ELR (cell line): Measurements from ENCODE around the gene PDZK1IP1.
"Not testable (repeated sequence)": the region's sequence is repeated elsewhere in the genome, so short reads cannot be mapped to it uniquely, and the experiment has no call there.

Source experiments
- DNase-seq: peaks from one replicate; pipeline ENCODE4 v3.0.0-alpha.2; 2015; ENCODE audit warnings: low read depth

PDZK1IP1 gene

DNA sequence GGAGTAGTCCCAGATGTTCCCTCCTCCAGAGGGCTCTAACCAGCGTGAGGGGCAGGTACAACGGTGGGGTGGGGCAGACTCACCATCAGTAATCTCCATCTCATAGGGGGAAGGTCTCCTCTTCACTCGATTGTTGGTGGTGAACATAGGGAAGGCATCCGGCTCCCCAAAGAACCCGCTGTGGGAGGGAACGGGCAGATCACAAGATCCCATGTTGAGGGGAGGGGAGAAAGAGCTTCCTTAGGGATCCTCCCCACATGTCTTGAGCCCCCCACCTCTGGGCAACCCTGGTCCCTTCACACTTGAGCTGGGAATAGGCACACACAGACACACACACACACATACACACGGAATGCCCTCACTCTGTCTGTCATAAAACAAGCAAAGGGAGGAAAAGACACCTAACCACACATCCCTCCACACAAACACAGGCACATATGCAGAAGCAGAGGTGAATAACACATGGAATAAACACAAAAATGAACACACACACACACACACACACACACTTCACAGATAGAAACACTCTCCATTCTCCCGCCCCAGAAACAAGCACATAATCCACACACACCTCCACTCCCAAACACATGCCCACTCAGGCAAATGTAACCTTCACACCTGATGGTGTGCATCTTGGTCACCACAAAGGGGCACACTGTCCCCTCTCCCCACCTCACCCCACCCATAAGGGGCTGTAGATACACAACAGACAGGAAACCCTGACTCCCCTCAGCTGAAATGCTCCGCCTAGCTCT is 34.3 kb upstream of the PDZK1IP1 start:
- no peak for DNase-seq

DNA sequence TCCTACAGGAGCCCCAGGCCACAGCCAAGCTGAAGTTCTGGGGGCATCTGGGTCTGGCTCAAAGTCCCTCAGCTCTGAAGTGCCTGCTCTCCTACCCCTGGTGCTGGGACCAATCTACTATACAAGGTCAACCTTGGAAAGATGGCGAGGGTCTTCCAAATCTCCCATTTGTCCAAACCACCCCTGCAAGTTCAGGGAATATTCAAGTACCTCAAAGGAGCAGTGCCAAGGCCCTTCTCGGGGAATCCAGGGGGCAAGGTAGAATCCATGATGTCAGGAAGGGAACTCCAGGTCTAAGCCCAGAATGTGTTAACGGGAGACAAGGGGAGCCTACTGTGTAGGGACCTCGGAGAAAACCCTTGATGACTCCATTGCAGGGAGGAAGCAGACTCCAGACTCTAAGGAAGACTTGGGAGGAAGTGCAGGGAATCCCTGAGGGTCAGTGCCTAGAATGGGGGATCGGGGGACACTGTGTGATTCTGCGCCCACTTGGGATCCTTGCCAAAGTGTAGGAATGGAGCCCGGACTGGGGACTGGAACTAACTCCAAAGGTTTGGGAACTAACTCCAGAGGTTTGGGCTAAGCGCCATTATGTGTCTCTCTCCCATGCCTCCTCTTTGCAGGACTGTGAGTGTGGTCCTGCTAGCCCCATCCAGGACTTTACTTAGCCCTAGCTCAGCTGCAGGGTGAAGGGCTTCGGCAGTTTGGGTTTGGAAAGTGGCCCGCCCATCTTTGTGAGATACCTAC is 33.5 kb upstream of the PDZK1IP1 start:
- no peak for DNase-seq

DNA sequence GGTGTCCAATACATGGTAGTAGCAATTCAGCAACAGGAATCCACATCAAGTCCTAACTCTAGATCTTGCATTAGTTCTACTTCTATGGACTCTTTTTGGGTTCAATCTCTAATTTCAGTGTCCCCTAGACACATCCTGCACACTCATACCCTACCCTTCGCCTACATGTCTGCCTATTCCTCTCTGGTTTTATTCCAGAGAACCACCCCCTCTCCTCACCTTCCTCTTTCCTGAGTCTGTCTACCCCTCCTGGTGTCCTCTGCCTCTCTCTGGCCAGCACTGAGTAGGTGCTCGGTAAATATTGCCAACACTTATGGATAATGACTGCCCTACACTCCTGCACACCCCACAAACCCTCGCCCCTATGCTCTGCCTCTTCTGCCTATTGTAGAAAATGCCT is 32.6 kb upstream of the PDZK1IP1 start:
- no peak for DNase-seq

DNA sequence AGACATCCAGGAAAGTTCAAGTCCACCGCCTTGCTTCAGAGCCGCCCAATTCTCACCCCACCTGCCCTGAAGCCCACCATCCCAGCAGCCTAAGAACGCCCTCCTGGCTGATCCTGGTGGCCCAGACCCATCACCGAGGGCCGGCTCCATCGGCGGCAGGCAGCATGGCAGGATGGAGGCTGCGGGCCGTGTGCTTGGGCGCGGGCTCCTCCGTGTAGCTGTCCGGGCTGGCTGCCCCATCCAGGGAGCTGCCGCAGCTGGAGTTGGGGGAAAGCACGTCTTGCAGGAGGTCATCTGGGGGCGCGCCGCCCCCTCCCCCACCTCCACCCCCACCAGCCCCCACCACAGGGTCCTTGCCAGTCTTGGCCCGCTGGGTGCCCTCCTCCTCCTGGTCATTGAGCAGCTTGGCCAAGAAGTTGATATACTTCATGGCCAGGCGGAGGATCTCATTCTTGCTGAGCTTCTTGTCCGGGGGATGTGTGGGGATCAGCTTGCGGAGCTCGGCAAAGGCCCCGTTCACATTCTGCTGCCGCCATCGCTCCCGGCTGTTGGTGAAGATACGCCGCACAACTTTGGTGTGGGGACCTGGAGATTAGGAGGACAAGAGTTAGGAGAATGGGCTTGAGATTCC is 29.9 kb upstream of the PDZK1IP1 start:
- DNase-seq = no peak

DNA sequence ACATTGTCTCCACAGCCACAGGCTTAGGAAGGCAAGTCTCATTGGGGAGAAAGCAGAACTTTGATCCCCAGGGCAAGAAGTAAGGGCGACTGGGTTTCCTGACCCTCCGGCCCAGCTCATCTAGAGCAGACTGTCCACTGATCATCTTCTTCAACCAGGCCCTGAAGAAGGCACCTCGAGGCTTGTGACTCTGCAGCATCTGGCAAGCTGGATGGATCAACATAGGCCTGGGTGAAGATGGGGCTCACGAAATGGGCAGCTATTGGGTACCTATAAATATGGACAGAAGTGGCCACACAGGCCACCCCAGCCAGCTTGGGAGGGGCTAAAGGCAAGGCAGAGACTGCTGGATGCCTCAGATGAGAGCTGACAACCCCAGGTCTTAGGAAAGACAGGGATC is 29.2 kb upstream of the PDZK1IP1 start:
- DNase-seq = no peak

DNA sequence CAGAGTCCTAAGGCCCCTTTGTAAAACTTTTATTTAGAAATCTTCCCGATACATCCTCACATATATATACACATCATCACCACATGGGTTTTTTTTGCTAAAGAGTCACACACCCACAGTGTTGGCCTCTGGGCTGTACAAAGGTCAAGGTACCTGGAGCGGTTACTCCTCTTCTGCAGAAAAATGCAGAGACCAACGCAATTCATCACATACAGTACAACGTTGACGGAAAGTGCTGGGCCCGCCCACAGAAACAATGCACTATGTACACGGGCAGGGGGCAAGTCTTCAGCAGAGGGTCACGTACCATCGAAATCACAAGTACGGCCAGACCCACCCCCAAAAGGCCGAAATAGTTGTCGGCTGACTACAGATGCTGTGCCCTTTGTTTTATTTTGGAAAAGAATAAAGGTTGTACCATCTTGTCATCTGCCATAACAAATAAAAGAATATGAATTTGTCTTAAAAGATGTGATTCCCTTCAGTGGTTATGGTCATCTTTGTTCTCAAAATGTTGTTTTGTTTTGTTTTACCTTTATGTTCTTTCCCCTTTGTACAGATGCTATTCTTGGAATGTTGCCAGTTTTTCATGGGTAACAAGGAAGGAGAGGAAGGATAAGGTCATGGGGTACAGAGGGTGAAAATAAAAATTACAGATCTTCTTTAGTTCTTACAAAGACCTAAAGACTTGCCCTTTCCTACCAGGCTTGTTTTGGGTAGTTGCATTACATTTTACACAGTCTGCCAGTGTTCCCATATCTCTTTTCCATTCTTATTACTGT is 26.6 kb upstream of the PDZK1IP1 start:
- DNase-seq = no peak

DNA sequence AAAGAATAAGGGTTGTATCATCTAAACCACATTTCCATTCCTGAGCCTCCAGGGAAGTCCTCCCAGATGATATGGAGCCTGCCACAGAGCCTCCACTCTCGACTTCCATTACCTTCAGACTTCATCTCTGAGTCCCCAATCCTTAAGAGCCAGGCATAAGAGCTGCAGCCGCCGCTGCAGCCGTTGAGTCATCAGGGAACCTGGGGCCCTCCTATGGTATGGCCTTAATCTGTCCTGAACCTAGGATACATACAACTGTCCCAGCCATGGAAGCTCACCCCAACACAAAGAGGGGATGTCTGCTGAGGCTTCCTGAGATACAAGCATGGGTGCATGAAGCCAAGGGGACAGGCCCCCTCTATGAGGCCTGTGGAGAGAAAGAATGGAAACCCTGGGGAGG is 25.9 kb upstream of the PDZK1IP1 start:
- no peak for DNase-seq

DNA sequence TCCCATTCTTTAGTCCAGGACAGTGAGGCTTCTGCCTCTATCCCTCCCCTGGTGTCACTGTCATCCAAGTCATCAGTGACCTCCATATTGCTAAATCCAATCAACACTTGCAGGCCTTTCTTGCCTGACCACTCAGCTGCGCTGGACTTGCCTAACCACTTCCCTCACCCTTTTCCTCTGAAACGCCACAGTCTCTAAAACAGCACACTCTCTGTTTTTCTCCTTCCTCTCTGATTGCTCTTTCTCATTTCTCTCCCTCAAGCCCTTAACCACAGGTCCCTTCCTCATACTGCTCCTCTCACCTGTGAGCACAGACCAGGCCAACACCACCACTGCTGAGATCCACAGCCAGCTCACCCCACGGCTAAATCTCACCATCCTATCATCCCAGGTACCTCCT is 24.7 kb upstream of the PDZK1IP1 start:
- no peak for DNase-seq

DNA sequence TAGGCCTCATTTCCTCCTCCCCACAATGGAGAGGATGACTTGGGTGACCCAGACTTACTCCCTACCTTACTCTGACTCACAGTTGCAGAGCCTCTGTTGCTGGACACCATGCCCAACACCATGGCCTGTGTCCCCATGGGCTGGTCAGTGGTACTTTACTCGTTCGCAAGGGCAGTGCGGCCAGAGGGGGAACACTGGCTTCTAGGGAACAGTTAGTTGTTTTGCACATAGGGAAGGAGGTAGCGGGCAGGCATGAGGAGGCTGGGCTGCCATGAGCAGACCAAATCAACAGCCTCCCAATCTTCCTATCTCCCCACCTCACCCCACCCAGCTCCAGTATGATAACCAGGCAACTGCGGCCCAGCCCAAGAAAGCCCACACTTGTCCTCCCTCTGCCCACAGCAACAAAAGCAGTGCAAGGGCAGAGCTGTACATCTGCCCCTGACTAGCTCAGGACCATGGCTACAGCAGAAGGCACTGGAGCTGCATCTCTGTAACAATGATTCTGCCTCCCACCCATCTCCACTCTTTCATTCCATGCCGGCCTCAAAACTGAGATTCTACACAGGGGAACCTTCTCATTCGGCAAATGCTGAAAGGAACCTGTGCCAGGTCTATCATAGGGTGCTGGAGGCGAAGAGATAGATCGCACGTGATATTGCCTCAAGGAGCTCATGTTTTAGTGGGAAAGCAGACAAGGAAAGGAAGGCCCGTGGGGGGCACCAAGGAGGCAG is 23.6 kb upstream of the PDZK1IP1 start:
- no peak for DNase-seq

DNA sequence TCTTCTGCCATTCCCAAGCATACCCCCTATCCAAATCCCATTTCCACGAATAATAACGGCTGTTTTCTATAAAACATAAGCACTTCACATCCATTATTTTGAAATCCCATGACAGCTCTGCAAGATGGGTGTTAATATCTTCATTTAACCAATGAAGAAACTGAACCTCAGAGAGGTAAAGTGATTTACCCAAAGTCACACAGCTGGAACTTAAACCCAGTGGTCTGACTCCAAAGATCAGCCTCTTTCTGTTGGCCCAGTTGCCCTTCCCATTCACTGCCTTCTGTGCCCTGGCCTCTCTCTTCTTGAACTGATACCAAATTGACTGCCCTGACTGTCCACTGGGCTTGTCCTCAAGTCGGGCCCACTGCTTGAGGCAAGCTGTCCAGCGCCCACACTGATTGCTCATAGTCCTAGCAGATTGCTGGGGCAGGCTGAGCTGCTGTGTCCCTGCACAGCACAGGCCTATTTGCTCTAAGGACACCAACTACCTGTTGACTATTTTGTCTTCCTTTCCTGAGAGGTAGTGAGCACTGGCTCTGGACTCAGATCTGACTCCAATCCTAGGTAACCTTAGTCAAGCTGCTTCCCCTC is 22.9 kb upstream of the PDZK1IP1 start:
- DNase-seq = no peak

DNA sequence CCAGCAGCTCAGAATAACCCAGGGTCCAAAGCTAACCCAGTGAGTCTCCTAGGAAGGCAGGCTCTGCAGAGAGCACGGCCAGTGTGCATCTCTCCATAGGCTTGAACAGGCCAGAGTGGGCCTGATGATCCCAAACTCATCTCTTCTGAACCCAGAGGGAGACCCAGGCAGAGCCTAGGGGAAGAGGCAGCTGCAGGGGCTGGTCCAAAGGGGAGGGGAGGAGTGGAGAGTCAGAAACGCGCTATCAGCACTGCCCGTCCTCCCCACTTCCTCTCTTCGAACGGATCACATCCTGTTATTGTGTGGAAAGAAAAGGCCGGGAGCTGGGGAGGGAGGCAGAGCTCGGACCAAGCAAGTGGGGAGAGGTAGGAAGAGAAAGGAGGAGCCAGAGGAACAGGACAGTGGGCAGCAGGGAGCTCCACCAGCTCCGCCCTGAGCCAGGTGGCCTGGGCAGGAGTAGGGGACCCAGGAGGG is 22.0 kb upstream of the PDZK1IP1 start:
- DNase-seq = no peak

DNA sequence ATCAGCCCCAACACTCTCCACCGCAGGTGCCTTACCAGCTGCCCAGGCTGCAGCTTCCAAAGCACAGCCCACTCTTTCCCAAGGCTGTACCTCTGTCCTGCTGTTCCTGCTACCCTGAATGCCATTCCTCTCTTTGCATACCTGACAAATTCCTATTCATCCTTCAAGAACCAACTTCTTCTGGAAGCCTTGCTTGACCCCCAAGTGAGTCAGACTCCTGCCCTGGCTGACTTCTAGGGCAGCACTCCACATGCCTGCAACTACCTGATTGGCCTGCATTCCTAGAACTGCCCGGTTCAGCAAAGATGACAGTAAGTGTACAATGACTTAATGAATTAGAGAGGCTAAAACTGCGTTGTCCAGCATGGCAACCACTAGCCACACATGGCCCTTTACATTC is 20.8 kb upstream of the PDZK1IP1 start:
- no peak for DNase-seq

DNA sequence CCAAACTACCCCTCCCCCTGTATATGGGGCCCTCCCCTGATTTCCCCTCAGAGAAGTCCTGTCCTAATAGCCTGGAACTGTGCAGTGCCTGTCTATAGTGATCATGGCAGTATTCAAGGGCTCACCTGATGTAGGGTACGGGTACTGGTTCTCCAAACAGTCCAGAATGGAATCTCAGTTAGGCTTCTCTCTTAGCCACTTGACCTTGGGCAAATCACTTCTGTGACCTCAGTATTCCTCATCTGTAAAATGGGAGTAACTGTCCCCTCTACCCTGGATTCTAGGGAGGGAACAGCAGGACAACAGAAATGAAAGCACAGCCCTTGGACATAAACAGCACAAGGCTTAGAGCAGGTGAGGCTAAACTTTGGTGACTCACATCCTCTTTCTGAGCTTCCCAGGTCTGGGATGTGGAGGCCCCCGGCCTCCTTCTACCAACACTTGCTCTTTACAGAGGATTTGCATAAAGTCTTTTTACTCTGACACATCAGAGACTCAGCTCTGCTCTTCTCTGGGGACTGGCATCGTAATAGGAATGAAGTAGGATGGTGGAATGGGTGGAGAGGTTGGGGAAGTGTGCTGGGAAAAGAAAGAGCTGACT is 20.0 kb upstream of the PDZK1IP1 start:
- DNase-seq = peak; percentile 22

DNA sequence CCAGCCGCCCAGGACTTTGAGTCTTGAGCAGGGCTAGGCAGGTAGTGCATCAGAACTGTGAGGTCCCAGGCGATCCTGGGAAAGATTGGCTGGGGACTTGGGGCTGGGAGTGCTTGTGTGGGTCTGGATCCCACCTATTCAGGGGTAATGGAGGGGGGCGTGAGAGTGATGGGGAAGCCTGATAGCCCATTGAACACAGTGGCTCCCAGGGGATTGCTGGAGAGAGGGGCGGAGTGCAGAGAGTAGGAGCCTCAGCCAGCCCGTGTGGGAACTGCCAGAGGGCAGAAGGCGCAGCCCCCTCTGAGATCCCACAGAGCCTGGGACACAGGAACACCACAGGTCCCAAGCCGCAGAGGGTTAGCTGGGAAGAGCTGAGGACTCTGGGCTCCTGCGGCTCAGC is 19.3 kb upstream of the PDZK1IP1 start:
- DNase-seq = no peak

DNA sequence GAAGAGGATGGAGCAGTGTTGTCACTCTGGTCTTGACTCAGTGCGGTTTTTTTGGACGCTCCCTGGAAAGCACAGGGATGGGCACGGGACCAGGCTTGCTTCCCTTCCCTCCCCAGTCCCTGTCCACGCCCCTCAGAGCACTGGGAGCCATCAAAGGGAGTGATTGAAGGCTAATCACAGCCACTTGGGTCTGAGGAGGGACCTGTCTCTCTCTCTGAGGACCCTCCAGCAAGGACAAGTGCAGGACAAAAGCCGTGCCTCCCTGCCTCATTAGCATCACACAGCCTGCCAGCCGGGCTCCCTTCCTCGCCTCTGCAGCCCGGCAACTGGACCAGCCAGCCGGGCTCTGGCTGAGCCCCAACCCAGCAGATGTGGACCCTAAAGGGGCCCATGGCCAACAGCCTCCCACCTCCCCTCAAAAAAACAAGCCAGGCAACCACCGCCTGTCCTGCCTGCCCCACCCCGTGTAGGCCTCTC is 18.6 kb upstream of the PDZK1IP1 start:
- peak; percentile 30 for DNase-seq

DNA sequence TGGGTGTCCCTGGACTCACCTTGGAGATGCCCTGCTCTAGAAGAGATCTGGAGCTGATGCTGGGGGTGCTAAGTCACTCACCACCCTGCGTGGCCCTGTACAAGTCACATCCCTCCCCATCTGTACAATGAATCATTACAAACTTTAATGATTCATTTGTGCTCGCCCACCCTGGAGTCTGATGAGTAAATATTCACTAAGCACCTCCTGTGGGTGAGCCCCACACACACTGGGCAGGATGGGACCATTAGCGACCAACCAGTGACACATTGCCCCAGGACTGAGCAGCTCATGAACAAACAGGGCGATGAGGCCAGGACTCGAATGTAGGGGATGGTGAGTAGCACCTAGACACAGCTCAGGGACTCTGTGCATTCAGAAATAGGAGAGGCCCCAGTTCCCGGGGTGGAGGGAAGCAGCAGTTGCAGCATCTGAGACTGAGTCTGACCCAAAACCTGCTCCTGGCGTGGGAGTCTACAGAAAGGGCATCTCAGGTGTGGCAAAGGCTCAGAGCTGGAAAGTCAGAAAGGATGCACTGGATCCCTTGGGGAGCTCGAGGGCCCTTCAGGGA is 18.1 kb upstream of the PDZK1IP1 start:
- peak; percentile 67 for DNase-seq

DNA sequence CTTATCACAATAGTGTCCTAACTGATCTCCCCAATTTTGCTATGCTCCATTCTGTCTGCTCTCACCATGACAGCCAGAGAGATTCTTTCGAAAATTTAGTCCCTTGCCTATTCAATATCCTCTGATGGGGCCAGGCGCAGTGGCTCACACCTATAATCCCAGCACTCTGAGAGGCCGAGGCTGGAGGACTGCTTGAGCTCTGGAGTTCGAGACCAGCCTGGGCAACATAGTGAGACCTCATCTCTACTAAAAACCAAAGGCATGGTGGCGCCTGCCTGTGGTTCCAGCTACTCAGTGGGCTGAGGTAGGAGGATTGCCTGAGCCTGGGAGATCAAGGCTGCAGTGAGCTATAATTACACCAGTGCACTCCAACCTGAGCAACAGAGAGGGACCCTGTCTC is 16.1 kb upstream of the PDZK1IP1 start:
- DNase-seq = no peak

DNA sequence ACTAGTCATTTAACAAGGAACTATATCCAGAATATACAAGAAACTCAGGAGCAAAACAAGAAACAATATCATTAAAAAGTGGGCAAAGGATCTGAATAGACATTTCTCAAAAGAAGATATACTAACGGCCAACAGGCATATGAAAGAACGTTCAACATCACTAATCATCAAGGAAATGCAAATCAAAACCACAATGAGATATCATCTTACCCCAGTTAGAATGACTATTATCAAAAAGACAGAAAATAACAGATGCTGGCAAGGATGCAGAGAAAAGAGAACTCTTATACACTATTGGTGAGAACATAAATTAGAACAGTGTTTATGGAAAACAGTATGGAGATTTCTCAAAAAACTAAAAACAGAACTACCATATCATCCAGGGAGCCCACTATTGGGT is 13.7 kb upstream of the PDZK1IP1 start:
- DNase-seq = not testable (repeated sequence)

DNA sequence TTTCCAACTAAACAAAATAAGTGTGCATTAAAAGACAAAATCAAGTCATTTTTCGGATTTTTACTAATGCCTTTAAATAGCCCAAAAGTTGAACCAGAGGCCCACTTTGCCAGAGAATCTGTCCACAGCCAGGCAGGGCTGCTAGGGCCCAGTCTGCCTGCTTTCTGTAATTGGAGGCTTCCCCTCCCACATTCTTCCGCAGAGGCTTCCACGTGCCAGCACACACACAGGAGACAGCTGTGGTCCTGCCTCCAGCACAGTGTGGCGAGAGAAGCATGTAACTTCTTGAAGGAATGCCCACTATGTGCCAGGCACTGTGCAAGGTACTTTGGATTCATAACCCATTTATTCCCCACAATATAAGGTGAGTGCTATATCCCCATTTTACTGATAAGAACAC is 11.3 kb upstream of the PDZK1IP1 start:
- DNase-seq = no peak

DNA sequence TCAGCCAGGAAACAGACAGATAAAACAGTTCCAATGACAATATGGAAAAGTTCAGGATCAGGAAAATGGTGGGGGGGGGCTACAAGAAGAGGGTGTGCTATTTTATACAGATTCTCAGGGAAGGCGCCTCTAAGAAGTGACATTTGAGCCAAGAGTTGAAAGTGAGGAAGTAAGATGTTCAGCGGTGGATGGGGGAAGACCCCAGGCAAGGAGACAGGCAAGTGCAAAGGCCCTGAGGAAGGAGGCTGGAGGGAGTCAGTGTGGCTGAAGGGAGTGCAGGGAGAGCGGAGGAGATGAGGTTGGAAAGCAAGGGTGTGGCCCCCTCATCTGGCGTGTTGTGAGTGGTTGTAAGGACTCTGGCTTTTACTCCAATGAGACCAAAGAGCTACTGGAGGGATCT is 8.4 kb upstream of the PDZK1IP1 start:
- DNase-seq = no peak
